KMS-11 (cell line): Measurements from ENCODE around the gene TAGAP.

Experiments used
- H2AFZ ChIP-seq: fragments of 200-600 bp; sonication (generic); 2 replicates; pipeline ENCODE4 v1.6.1; 2016; ENCODE audit warnings: antibody characterized with exemption, mixed run types, low read depth
- H3K27ac ChIP-seq: fragments of 200-600 bp; sonication (generic); 2 replicates; pipeline ENCODE4 v1.6.1; 2016; ENCODE audit warnings: mild to moderate bottlenecking, mixed run types
- H3K27me3 ChIP-seq: fragments of 200-600 bp; sonication (generic); 2 replicates; pipeline ENCODE4 v1.6.1; 2017; ENCODE audit warnings: mild to moderate bottlenecking, low read depth, mixed run types, moderate library complexity; ENCODE audit not compliant: insufficient read depth
- H3K36me3 ChIP-seq: fragments of 200-600 bp; sonication (generic); 2 replicates; pipeline ENCODE4 v1.6.1; 2017; ENCODE audit warnings: mild to moderate bottlenecking, mixed run types; ENCODE audit not compliant: insufficient read depth
- H3K4me1 ChIP-seq: fragments of 200-600 bp; sonication (generic); 2 replicates; pipeline ENCODE4 v1.6.1; 2016; ENCODE audit warnings: mild to moderate bottlenecking, low read depth, mixed run types; ENCODE audit not compliant: poor library complexity, severe bottlenecking
- H3K4me2 ChIP-seq: fragments of 200-600 bp; sonication (generic); 2 replicates; pipeline ENCODE4 v1.7.0; 2016; ENCODE audit warnings: mild to moderate bottlenecking, mixed run types
- H3K4me3 ChIP-seq: fragments of 200-600 bp; sonication (generic); IDR thresholded peaks from 2 replicates; pipeline ENCODE4 v1.6.1; 2017; ENCODE audit warnings: low read depth, low read length, mixed read lengths; ENCODE audit not compliant: insufficient read depth
- H3K79me2 ChIP-seq: fragments of 200-600 bp; sonication (generic); 2 replicates; pipeline ENCODE4 v1.6.1; 2016; ENCODE audit warnings: low read depth, mixed run types; ENCODE audit not compliant: insufficient read depth
- H3K9ac ChIP-seq: fragments of 200-600 bp; sonication (generic); 2 replicates; pipeline ENCODE4 v1.6.1; 2016; ENCODE audit warnings: mild to moderate bottlenecking, mixed run types
- H4K20me1 ChIP-seq: fragments of 200-600 bp; sonication (generic); 2 replicates; pipeline ENCODE4 v1.6.1; 2016; ENCODE audit warnings: mild to moderate bottlenecking, mixed run types; ENCODE audit not compliant: insufficient read depth
- CTCF ChIP-seq: fragments of 200-600 bp; sonication (generic); conservative IDR thresholded peaks from 2 replicates; pipeline ENCODE4 v1.6.1; 2017; ENCODE audit warnings: low read depth, mild to moderate bottlenecking, antibody characterized with exemption, low read length, moderate library complexity, mixed read lengths

The TAGAP gene

GRCh38 chr6:159047891-159048685 lies 3.3 kb upstream of the TAGAP start:
- Histone ChIP-seq H3K4me3 (no peak overlapping the region), H3K4me1 (no peaks in the 10 kb centered on the region), H3K79me2 (no peaks in the 10 kb centered on the region), H4K20me1 (no peaks in the 10 kb centered on the region), H3K27me3 (no peaks in the 10 kb centered on the region), H3K27ac (no peak overlapping the region), H3K36me3 (no peaks in the 10 kb centered on the region), H2AFZ (no peak overlapping the region), H3K9ac (no peak overlapping the region), H3K4me2 (no peak overlapping the region)
- no peak for TF ChIP-seq CTCF

GRCh38 chr6:159045801-159046200 lies 1.0 kb upstream of the TAGAP start:
- Histone ChIP-seq H2AFZ (no peak overlapping the region), H4K20me1 (no peaks in the 10 kb centered on the region), H3K36me3 (no peaks in the 10 kb centered on the region), H3K27me3 (no peaks in the 10 kb centered on the region), H3K27ac (no peak overlapping the region), H3K9ac (no peak overlapping the region), H3K79me2 (no peaks in the 10 kb centered on the region), H3K4me1 (peaks cover 15% of the 10 kb centered on the region), H3K4me2 (no peak overlapping the region), H3K4me3 (no peak overlapping the region)
- TF ChIP-seq CTCF = no peak

GRCh38 chr6:159043947-159044346 lies 844 bp downstream of the TAGAP start:
- no peaks in the 10 kb centered on the region for H3K36me3 ChIP-seq
- no peak overlapping the region for H3K4me2 ChIP-seq
- no peaks in the 10 kb centered on the region for H4K20me1 ChIP-seq
- no peak overlapping the region for H3K4me3 ChIP-seq
- H3K9ac ChIP-seq = no peak overlapping the region
- no peak overlapping the region for H2AFZ ChIP-seq
- H3K4me1 ChIP-seq = peaks cover 31% of the 10 kb centered on the region
- no peaks in the 10 kb centered on the region for H3K79me2 ChIP-seq
- no peaks in the 10 kb centered on the region for H3K27me3 ChIP-seq
- H3K27ac ChIP-seq = no peak overlapping the region
- no peak for TF ChIP-seq CTCF

DNA sequence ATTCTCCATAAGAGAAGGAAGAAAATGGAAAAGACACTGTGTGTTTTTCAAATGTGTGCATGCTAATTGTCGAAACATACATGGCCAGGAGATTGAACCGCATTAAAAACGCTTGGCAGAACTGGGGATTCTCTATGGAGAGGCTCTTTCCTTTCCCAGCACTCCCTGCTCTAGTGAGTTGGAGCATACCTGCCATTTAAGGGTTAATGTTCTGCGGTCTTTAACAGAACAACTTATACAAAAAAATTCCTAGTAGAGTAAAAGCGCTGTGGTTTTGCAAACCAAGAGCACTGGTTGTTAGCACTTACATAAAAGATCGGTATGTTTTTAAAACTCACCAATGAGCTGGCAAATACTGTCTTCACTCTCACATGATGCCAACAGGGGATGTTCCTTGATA lies 1.5 kb downstream of the TAGAP start:
- no peaks in the 10 kb centered on the region for H3K36me3 ChIP-seq
- no peak overlapping the region for H3K27ac ChIP-seq
- no peak overlapping the region for H3K4me3 ChIP-seq
- H3K27me3 ChIP-seq = no peaks in the 10 kb centered on the region
- peaks cover 36% of the 10 kb centered on the region for H3K4me1 ChIP-seq
- no peak overlapping the region for H3K9ac ChIP-seq
- no peak for TF ChIP-seq CTCF
- H3K4me2 ChIP-seq = no peak overlapping the region
- H3K79me2 ChIP-seq = no peaks in the 10 kb centered on the region
- H2AFZ ChIP-seq = no peak overlapping the region
- H4K20me1 ChIP-seq = no peaks in the 10 kb centered on the region
